Colon (tissue), 2 donors: ENCODE results near the gene TF.

Experiments
- FAIRE-seq: peaks from 2 replicates; lab custom pipeline; 2012; peaks lifted over from hg19 to GRCh38; lab: Jason Lieb, UNC
- donor health status: control.
- donor health status: control.

Gene TF

GRCh38 chr3:133812872-133813271 lies 66.7 kb downstream of the TF start:
- FAIRE-seq: no peak

DNA sequence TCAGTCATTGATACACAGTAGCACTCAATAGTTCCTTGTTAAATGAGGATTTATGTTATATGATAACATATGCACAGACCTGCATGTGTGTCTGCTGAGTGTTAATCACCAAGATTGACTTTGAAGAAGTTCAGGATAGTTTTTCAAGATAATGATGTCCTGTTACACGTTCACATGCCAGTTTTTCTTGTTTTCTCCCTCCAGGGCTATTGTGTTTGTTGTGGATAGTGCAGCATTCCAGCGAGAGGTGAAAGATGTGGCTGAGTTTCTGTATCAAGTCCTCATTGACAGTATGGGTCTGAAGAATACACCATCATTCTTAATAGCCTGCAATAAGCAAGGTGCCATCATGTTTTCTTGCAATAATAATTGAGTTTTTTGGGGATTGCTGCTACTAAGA lies 69.2 kb downstream of the TF start:
- no peak for FAIRE-seq

DNA sequence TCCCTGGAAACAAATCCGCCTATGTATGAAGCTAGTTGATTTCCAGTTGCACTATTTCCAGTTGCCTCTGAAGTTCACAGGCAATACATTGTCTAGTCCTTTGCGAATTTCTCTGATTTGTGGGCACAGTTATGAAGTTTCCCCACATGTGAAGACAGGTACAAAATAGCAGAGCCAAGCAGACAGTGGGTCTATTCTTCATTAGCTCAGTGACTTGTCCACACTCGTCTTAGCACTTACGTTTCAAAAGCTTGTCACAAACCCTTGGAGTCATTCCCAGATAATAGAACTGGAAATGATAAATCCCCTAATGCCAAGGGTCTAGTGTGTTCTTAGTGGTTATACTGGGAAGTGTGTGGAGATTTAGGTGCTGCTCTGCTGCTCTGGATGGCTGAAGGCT lies 73.9 kb downstream of the TF start:
- FAIRE-seq: no peak

DNA sequence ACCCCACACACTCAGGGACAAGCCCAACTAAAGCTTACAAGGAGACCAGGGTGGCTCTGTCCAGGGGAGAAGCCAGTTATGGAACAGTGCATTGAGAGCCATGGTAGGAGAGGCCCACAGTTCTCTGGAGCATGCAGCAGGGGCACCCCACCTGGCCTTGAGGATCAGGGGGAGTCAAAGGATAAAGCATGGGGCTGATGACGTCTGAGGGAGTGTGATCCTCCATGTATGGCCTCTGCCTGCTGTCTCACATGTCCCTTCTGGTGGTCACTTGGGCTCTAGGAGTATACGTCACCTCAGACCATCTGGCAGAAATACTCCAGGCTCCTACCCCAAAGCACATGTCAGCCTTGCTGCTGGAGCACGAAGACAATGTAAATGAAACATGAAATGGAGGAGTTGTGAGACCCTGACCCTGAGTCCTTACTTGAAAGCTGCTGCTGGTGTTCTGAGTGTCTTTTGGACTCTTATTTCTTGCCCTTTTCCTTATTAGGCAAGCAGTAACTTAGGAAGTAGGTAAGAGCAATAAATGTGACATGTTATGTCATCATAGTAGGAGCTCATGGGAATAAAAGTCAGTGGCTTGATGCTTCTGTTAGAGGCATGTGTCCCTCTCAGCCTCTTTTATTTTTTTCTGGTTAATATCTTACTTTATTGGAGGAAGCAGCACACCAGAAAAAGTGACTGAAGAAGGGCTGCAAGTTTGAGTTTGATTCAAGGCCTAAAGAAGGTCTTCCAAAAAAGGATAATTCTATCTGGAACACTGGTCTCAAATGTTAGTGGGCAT lies 74.9 kb downstream of the TF start:
- FAIRE-seq: no peak

- FAIRE-seq: no peak
Measured at GRCh38 chr3:133821767-133822638, 75.8 kb downstream of the TF start.

- FAIRE-seq: no peak
Measured at GRCh38 chr3:133824961-133825485, 78.8 kb downstream of the TF start.

GRCh38 chr3:133825969-133826727 lies 80.0 kb downstream of the TF start:
- FAIRE-seq: no peak

GRCh38 chr3:133827136-133827535 lies 80.9 kb downstream of the TF start:
- FAIRE-seq: no peak

- FAIRE-seq: no peak
Measured at GRCh38 chr3:133827684-133828083, 81.5 kb downstream of the TF start.

GRCh38 chr3:133828576-133829309 lies 82.5 kb downstream of the TF start:
- no peak for FAIRE-seq

- no peak for FAIRE-seq
Measured at GRCh38 chr3:133829310-133829707, 83.1 kb downstream of the TF start.

DNA sequence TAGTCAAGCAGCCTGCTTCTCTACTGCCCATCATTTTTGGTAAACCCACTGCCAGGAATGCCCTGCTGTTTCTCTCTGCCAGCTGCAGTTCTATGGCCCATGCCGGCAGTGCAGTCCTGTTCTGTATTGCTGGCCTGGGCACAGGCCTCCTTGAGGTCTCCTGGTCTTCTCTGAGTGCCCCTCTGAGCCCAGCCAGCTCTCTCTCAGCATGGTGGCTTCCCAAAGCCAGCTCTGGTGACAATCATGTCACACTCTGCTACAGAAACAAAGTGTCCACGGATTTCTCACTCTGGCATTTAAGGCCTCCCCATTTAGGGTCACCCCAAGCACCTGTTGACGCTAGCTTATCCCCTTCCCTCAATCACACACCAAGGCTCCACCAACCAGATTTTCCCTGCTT lies 83.9 kb downstream of the TF start:
- no peak for FAIRE-seq

DNA sequence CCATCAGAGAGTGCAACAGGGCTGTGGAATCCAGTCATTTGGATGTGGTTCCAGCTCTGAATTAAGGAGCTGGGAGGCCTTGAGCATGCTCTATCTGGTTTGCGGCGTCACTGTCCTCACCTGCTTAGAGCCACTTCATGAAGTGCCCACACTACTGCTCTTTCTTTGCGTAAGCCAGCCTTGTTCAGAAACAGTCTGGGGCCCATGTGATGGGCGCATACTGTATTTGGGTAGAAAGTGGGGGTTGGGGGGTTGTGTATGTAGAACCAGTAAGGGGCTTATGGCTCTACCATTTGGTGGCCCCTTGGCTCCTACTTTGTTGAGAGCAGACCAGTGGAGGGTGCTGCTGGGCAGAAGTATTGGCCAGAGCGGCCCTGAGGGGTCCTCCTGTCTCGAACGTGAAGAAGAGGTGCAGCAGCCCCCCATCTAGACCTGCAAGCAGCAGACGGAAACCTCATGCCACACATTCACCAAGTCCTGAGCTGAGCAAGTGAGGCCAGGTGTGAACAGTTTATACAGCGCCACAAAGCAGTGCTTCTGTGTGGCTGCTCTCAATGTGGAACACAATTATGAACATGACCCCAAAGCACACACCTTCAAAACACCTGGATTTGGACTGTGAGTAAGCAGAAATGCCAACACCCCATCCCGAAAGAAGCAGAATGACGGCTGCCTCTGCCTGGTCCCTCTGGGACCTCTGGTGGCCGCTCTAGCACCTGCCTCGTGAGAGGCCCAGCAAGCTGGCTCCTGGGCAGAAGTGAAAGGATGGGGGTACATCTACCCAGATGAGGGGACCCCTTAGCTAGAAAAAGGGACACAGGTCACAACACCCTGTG lies 86.0 kb downstream of the TF start:
- FAIRE-seq: no peak

DNA sequence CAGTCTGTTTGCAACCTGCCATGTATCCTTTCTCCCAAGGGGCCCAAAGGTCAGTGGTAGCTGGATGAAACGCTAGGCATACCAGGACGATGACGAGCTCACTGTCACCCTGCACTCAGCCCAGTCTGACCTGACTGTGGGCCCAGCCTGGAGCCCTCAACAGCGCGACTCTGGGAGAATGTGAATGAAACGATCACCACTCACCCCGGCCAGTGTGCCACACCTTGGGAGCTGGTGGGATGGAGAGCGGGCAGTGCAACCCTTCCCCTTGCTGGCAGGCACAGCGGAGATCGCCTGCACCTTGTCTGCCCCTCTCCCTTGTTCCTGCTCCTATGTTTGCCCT lies 86.6 kb downstream of the TF start:
- no peak for FAIRE-seq

DNA sequence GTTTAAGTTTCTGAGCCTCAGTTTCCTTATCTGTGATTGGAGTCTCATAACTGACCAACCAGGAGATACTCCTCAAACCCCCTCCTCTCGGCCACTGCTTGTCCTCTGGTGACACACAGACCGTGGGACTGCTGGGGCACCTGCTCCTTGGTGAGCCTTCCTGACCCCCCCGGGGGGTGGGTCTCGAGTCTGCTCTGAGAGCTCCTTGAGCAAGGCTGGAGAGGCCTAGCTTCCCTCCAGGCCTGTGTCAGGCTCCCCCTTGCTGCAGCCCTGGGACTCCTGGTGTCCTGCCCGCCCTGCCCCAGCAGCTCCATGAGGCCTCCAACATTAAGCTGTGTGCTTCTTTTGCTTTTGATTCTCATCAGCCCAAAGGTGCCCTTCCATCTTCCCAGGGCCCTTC lies 87.1 kb downstream of the TF start:
- no peak for FAIRE-seq

- FAIRE-seq: no peak
Measured at GRCh38 chr3:133833880-133834620, 87.9 kb downstream of the TF start.

DNA sequence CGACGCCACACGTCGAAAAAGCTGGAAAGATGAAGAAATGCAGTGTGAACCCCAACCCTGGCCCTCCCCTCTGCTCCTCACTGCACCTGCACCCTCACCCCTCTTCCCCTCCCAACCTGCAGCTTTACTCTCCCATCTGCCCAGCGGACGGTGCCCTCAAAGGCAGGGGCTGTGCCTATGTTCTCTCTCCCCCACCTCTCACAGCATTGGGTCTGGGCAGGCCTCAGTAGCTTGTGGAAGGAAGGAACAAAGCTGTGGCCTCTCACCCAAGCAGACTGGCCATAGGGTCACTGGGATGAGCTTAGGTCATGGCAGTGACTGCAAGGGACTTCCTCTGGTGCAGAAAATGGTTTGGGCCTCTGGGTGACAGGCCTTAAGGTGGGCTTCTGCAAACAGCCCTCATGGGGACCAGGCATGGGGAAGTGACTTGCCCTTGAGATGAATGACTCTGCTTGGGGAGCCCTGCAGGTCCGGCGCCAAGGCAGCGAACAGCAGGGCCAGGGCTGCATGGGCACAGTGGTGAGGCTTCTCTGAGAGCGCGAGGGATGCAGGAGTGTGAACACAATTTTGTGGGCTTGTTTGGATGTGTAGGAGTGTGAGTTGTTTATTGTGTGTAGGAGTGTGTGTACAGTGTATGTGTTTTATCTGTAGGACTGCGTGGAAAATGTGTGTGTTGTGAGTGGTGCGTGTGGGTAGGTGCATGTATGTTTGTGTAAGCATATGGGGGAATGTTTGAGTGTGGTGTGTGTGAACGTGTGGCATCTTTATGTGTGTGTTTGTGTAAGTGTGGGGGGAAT lies 88.6 kb downstream of the TF start:
- FAIRE-seq: no peak

- FAIRE-seq: no peak
Measured at GRCh38 chr3:133835418-133835743, 89.2 kb downstream of the TF start.

DNA sequence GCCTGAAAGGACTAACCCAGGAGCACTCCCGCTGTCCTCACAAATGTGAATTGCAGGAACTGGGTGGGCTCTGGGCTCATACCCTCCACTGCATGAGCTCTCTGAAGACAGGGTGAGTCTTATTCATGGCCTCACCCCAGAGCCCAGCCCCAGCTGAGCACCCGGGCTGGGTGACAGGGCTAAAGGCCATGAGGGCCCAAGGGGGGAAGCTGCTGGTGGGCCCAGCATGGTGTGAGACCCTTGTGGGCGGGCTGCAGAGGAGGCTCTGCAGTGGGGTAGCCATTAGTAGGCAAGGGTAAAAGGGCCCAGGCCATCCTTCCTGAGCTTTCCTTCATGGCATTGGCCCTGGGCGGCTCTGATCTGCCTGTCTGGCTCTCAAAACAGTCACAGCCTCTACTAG lies 89.8 kb downstream of the TF start:
- FAIRE-seq: no peak
